GM12875 (cell line): ENCODE results near the gene NLRP13.

Source experiments
- H3K4me3 ChIP-seq: one replicate; pipeline ENCODE4 v1.5.1; 2011; ENCODE audit warnings: low read depth, low read length, control low read depth
- TF ChIP-seq, protein P1 (sequence below): IDR thresholded peaks from 2 replicates; pipeline ENCODE4 v1.5.1; 2011; ENCODE audit warnings: low read depth, mild to moderate bottlenecking, control low read depth, inconsistent platforms, low read length, moderate library complexity, borderline replicate concordance; ENCODE audit not compliant: insufficient read depth

Gene NLRP13

GRCh38 chr19:55931936-55932386, at the start of gene NLRP13:
NLRP13 (minus strand) TSS chr19:55932336; CDS start chr19:55932311, 25 bp downstream.
- TF ChIP-seq, protein P1, sequence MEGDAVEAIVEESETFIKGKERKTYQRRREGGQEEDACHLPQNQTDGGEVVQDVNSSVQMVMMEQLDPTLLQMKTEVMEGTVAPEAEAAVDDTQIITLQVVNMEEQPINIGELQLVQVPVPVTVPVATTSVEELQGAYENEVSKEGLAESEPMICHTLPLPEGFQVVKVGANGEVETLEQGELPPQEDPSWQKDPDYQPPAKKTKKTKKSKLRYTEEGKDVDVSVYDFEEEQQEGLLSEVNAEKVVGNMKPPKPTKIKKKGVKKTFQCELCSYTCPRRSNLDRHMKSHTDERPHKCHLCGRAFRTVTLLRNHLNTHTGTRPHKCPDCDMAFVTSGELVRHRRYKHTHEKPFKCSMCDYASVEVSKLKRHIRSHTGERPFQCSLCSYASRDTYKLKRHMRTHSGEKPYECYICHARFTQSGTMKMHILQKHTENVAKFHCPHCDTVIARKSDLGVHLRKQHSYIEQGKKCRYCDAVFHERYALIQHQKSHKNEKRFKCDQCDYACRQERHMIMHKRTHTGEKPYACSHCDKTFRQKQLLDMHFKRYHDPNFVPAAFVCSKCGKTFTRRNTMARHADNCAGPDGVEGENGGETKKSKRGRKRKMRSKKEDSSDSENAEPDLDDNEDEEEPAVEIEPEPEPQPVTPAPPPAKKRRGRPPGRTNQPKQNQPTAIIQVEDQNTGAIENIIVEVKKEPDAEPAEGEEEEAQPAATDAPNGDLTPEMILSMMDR = no peak
- H3K4me3 ChIP-seq = no peak within 1 kb of the TSS

- H3K4me3 ChIP-seq = no peak overlapping the region
- TF ChIP-seq, protein P1 = no peak
Observed at GRCh38 chr19:55980415-55980814, 48.3 kb upstream of the NLRP13 start.

GRCh38 chr19:55973982-55974381, 41.8 kb upstream of the NLRP13 start:
- TF ChIP-seq, protein P1 = no peak
- H3K4me3 ChIP-seq = no peak overlapping the region

- TF ChIP-seq, protein P1 = no peak
- H3K4me3 ChIP-seq = no peak overlapping the region
Observed at GRCh38 chr19:55962186-55962585, 30.1 kb upstream of the NLRP13 start.

GRCh38 chr19:55959996-55960675, 28.0 kb upstream of the NLRP13 start:
- TF ChIP-seq, protein P1 = no peak
- H3K4me3 ChIP-seq = no peak overlapping the region

GRCh38 chr19:55958356-55958755, 26.2 kb upstream of the NLRP13 start:
- no peak overlapping the region for H3K4me3 ChIP-seq

More at GRCh38 chr19:55958356-55958755, 26.2 kb upstream of the NLRP13 start:
- TF ChIP-seq, protein P1 = no peak
